Ovary (tissue), 9 donors: Measurements from ENCODE around the gene SART1. TPM values are rescaled to one million over a fixed set of nuclear protein-coding genes. Genes with fewer than 3 reads are reported as not detected.

Experiments used
- DNase-seq, 5 donors: peaks; one replicate each; pipeline ENCODE4 v3.0.0-alpha.2; 2019 to 2020
- H3K27ac ChIP-seq, 2 donors: fragments of 200-600 bp; one replicate each; pipeline versions ENCODE4 v1.5.1 to v1.8.0; 2019 to 2022
- H3K27me3 ChIP-seq: fragments of 200-600 bp; one replicate; pipeline ENCODE4 v1.8.0; 2022
- H3K36me3 ChIP-seq: fragments of 200-600 bp; sonication (generic); one replicate; pipeline ENCODE4 v1.5.1; 2019
- H3K4me1 ChIP-seq: one replicate; pipeline ENCODE4 v1.8.1; 2013; ENCODE audit warnings: mild to moderate bottlenecking, moderate library complexity; ENCODE audit not compliant: insufficient read depth
- H3K4me3 ChIP-seq: fragments of 200-600 bp; sonication (generic); one replicate; pipeline ENCODE4 v1.5.1; 2017
- H3K9me3 ChIP-seq, 2 donors: fragments of 200-600 bp in 1 of 2; sonication (generic) in 1 of 2; one replicate each; pipeline versions ENCODE4 v1.5.1 to v1.8.1; 2013 to 2019; ENCODE audit warnings: mild to moderate bottlenecking in 1 of 2, moderate library complexity in 1 of 2
- EP300 ChIP-seq: sonication (generic); formaldehyde crosslinking; IDR thresholded peaks from one replicate; pipeline ENCODE4 v1.6.1; 2017; ENCODE audit warnings: antibody characterized with exemption
- POLR2A ChIP-seq: fragments of 450-650 bp; IDR thresholded peaks from one replicate; pipeline ENCODE4 v1.6.1; 2017; ENCODE audit warnings: antibody characterized with exemption, mild to moderate bottlenecking, moderate library complexity
- WGBS, 3 donors: extraction: QIAGEN DNeasy Blood & Tissue Kit in 1 of 3; methylation state at CpG; one replicate each; pipeline versions ENCODE4 v1.1.5 to v1.1.7; 2013 to 2017; 5-methylcytosine and 5-hydroxymethylcytosine counted together
- intact Hi-C, 4 donors: fragments of 100-400 bp; cut with DNase I; formaldehyde crosslinking; loops; one replicate each; pipeline versions ENCODE4 v1.11.0 to v1.15.1; 2022 to 2023
- polyA plus RNA-seq, 2 donors: library from polyadenylated mRNA; stranded (reverse); fragments of 200-250 nt in 1 of 2; fragments of 350-450 nt in 1 of 2; fragmentation: Illumina TruSeq in 1 of 2; extraction: RNeasy Lipid Tissue Mini Kit (QIAGEN cat#74804) in 1 of 2; gene quantifications; one replicate each; pipeline ENCODE4 v1.2.3, GENCODE V29; 2013 to 2014
- total RNA-seq, 7 donors: library from RNA; depleted of rRNA in 2 of 7; stranded (reverse); fragments of >200 nt in 2 of 7; fragmentation: NEBNext Ultra II Directional in 3 of 7; extraction: Animal tissue kit (Norgen Biotek cat#: 25700) in 3 of 7; gene quantifications; one replicate each; pipeline versions ENCODE4 v1.1.0 to v1.2.4, GENCODE V29; 2016 to 2023
- TF ChIP-seq, protein P1 (sequence below), 3 donors: fragments of 450-650 bp in 2 of 3; fragments of 200-600 bp in 1 of 3; IDR thresholded peaks; one replicate each; pipeline versions ENCODE4 v1.5.1 to v1.8.0; 2016 to 2022; ENCODE audit warnings: antibody characterized with exemption in 3 of 3, mild to moderate bottlenecking in 1 of 3
- donor health status: DM: no; HTN: no; CAD: no; lungs with moderate emphysema.
- donor health status: DM: no; HTN: no; CAD: no.
- donor health status: Bipolar disorder and iron deficiency.
- donor health status: DM: yes; HTN: yes; CAD: no.
- donor health status: DM: no; HTN: no; CAD: no.
- donor health status: DM: yes; HTN: yes; CAD: no.

SART1 gene
- total and polyA plus RNA-seq, 9 donors: 8.8 to 64.9 (median 55.7) TPM

DNA sequence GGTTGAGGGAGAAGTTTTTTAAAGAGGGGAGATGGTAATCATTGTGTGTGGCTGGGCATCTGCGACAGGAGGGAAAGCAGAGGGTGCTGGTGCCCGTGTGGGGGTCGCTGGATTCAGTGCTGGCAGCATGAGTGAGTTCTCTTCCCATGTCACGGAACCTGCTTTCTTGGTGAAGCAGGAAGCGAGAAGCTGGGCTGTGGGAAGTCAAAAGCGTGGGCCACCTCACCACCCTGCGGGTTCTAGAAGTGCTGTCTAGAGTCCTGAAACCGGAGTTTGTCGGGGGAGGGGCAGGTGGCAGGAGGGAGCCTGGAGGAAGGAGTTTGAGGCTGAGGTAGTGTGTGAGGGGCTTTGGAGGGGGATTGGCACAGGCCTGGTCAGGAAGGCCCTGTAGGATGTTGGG lies 14.2 kb downstream of the SART1 start:
- DNase-seq: no peak
- Histone ChIP-seq H3K4me3 (no peak overlapping the region), H3K36me3 (no peaks in the 10 kb centered on the region), H3K27me3 (no peaks in the 10 kb centered on the region), H3K9me3 (no peaks in the 10 kb centered on the region), H3K4me1 (no peaks in the 10 kb centered on the region), H3K27ac (no peak overlapping the region)
- WGBS, 3 donors: 93% methylated on average over 9 of the region's 9 CpGs
- intact Hi-C loops: no loop called here
- no peak for TF ChIP-seq EP300
- TF ChIP-seq POLR2A: no peak
- TF ChIP-seq, protein P1, sequence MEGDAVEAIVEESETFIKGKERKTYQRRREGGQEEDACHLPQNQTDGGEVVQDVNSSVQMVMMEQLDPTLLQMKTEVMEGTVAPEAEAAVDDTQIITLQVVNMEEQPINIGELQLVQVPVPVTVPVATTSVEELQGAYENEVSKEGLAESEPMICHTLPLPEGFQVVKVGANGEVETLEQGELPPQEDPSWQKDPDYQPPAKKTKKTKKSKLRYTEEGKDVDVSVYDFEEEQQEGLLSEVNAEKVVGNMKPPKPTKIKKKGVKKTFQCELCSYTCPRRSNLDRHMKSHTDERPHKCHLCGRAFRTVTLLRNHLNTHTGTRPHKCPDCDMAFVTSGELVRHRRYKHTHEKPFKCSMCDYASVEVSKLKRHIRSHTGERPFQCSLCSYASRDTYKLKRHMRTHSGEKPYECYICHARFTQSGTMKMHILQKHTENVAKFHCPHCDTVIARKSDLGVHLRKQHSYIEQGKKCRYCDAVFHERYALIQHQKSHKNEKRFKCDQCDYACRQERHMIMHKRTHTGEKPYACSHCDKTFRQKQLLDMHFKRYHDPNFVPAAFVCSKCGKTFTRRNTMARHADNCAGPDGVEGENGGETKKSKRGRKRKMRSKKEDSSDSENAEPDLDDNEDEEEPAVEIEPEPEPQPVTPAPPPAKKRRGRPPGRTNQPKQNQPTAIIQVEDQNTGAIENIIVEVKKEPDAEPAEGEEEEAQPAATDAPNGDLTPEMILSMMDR (IDR thresholded peaks at IDR 0.05): no peak

DNA sequence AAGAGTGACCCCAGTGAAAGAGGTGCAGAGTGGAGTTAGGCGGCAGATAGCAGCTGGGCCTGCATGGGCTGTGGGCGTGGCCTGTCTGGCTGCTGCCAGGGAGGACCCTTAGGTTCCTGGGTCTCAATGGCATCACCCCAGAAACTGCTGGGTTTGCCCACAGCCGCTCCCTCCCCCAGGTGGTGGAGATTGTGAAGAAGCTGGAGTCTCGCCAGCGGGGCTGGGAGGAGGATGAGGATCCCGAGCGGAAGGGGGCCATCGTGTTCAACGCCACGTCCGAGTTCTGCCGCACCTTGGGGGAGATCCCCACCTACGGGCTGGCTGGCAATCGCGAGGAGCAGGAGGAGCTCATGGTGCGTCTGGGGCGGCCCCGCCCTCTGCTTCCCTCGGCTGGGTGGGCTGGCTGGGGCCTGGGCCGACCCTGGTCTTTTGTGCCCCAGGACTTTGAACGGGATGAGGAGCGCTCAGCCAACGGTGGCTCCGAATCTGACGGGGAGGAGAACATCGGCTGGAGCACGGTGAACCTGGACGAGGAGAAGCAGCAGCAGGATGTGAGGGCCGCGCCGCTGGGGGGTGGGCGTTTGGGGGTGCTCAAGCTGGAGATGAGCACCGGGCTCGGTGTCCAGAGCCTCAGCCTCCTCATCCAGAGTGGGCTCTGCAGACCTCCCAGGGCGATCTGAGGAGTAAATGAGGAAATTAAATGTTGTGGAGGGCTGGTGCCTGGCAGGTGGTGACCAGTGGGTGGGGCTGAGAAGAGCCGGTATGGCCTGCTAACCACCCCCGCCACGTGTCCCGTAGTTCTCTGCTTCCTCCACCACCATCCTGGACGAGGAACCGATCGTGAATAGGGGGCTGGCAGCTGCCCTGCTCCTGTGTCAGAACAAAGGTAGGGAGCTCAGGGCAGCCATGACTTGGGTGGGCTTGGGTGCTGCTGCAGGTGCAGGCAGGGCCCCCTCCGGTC lies 15.0 kb downstream of the SART1 start:
- intact Hi-C loops: no loop called here
- H3K9me3 ChIP-seq: no peaks in the 10 kb centered on the region
- no peak overlapping the region for H3K4me3 ChIP-seq
- TF ChIP-seq, protein P1 (IDR thresholded peaks at IDR 0.05): no peak
- no peak for TF ChIP-seq POLR2A
- no peak for TF ChIP-seq EP300
- H3K4me1 ChIP-seq: no peaks in the 10 kb centered on the region
- no peak overlapping the region for H3K27ac ChIP-seq
- 78 to 81% (median 78%) methylated on average over 43 of the region's 43 CpGs for WGBS, 3 donors
- no peaks in the 10 kb centered on the region for H3K27me3 ChIP-seq
- DNase-seq: peak in 1 of 5 donors; percentile 24
- no peaks in the 10 kb centered on the region for H3K36me3 ChIP-seq

DNA sequence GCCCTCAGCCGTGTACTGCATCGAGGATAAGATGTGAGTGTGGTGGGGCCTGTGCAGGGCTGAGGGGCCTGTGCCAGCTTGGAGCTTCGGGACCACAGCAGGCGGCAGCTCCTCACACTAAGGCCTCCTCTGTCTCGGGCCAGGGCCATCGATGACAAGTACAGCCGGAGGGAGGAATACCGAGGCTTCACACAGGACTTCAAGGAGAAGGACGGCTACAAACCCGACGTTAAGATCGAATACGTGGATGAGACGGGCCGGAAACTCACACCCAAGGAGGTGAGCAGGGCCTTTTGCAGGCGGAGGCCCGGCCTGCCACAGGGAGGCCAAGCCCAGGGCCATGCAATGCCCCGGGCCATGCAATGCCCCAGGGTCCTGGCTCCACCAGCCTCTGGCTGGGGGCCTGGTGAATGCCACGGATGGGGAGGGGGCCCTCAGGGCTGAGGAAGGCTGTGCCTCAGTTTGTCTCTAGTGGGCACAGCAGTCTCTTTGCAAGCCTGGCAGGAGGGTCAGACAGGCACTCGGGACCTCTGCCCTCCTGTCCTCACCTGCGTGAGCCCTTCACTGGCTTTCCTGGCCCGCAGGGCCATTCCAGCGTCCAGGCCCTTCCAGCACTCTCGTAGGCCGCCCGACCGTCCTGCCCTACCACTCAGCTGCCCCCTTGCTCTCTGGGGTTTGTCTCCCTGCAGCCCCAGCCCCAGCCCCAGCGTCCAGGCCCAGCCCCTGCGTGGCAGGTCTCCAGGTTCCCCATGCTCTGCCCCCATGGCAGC lies 16.3 kb downstream of the SART1 start:
- H3K27ac ChIP-seq: no peak overlapping the region
- TF ChIP-seq POLR2A: no peak
- TF ChIP-seq, protein P1 (IDR thresholded peaks at IDR 0.05): no peak
- 80 to 84% (median 81%) methylated on average over 28 to 29 of the region's 29 CpGs for WGBS, 3 donors
- no peaks in the 10 kb centered on the region for H3K36me3 ChIP-seq
- no peak for DNase-seq
- intact Hi-C loops: no loop called here
- H3K4me1 ChIP-seq: no peaks in the 10 kb centered on the region
- H3K27me3 ChIP-seq: no peaks in the 10 kb centered on the region
- no peak overlapping the region for H3K4me3 ChIP-seq
- H3K9me3 ChIP-seq: no peaks in the 10 kb centered on the region

DNA sequence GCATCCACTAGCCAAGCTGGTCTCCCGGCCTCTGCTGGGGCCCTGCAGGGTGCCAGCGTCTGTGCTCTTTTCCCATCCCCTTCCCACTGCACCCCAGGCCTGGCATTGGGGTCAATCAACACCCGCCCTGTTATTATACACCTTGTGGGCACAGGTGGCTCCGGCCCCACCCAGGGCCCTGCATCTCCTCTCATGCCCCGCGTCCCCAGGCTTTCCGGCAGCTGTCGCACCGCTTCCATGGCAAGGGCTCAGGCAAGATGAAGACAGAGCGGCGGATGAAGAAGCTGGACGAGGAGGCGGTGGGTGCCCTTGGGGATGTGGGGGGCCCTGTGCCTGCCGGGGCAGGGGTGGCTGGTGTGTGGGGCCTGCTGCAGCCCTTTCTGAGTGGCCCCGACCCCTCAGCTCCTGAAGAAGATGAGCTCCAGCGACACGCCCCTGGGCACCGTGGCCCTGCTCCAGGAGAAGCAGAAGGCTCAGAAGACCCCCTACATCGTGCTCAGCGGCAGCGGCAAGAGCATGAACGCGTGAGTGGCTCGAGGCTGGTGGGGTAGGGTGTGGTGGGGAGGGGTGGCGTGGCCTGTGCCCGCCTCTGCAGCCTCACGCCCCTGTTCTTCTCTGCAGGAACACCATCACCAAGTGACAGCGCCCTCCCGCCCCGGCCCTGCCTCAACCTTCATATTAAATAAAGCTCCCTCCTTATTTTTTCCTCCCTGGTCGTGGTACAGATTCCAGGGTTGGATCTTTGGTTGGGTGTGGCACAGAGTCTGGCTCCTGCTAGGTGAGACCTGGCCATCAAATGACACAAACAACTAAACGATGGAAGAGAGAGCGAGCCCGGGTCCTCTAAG lies 17.1 kb downstream of the SART1 start:
- H3K9me3 ChIP-seq: no peaks in the 10 kb centered on the region
- no peak overlapping the region for H3K27ac ChIP-seq
- no peaks in the 10 kb centered on the region for H3K4me1 ChIP-seq
- 85 to 90% (median 86%) methylated on average over 34 of the region's 34 CpGs for WGBS, 3 donors
- intact Hi-C loops: no loop called here
- no peaks in the 10 kb centered on the region for H3K36me3 ChIP-seq
- TF ChIP-seq, protein P1 (IDR thresholded peaks at IDR 0.05): no peak
- TF ChIP-seq EP300: no peak
- TF ChIP-seq POLR2A: no peak
- no peaks in the 10 kb centered on the region for H3K27me3 ChIP-seq
- no peak for DNase-seq
- no peak overlapping the region for H3K4me3 ChIP-seq
